Measurements from ENCODE around the gene OR8G5. TPM values are rescaled to one million over a fixed set of nuclear protein-coding genes. Genes with fewer than 3 reads are reported as not detected.

Gene OR8G5
- total RNA-seq, 1 donor from 2014 or later, result not detected

GRCh38 chr11:124296016-124296415 lies 39.8 kb downstream of the OR8G5 start:
- H3K27me3 Mint-ChIP-seq (ENCODE audit: low read depth), result no peaks in the 10 kb centered on the region
- TF ChIP-seq CTCF (conservative IDR thresholded peaks at IDR 0.05), result no peak

GRCh38 chr11:124297921-124298320 lies 41.7 kb downstream of the OR8G5 start:
- no peaks in the 10 kb centered on the region for H3K36me3 Mint-ChIP-seq (ENCODE audit: low read depth)
- H3K27ac Mint-ChIP-seq (ENCODE audit: unreplicated experiment), result no peak overlapping the region
- no peak for TF ChIP-seq CTCF (conservative IDR thresholded peaks at IDR 0.05)
- no peaks in the 10 kb centered on the region for H3K27me3 Mint-ChIP-seq (ENCODE audit: low read depth)
- H3K9me3 Mint-ChIP-seq, result no peaks in the 10 kb centered on the region
- H3K4me1 Mint-ChIP-seq, result no peaks in the 10 kb centered on the region
- DNase-seq (ENCODE audit: low read depth, low spot score), result no peak
- H3K4me3 Mint-ChIP-seq, result no peak overlapping the region

More at GRCh38 chr11:124296016-124296415, 39.8 kb downstream of the OR8G5 start:
- no peaks in the 10 kb centered on the region for H3K4me1 Mint-ChIP-seq
- no peak for DNase-seq (ENCODE audit: low read depth, low spot score)
- no peaks in the 10 kb centered on the region for H3K9me3 Mint-ChIP-seq
- no peak overlapping the region for H3K27ac Mint-ChIP-seq (ENCODE audit: unreplicated experiment)
- no peak overlapping the region for H3K4me3 Mint-ChIP-seq
- H3K36me3 Mint-ChIP-seq (ENCODE audit: low read depth), result peaks cover 3% of the 10 kb centered on the region

GRCh38 chr11:124301548-124301947 lies 45.4 kb downstream of the OR8G5 start:
- Mint-ChIP-seq H3K4me3 (no peak overlapping the region), H3K4me1 (no peaks in the 10 kb centered on the region), H3K9me3 (no peaks in the 10 kb centered on the region), H3K27ac (ENCODE audit: unreplicated experiment) (no peak overlapping the region), H3K36me3 (ENCODE audit: low read depth) (no peaks in the 10 kb centered on the region), H3K27me3 (ENCODE audit: low read depth) (no peaks in the 10 kb centered on the region)
- TF ChIP-seq CTCF (conservative IDR thresholded peaks at IDR 0.05), result no peak
- no peak for DNase-seq (ENCODE audit: low read depth, low spot score)

- no peaks in the 10 kb centered on the region for H3K9me3 Mint-ChIP-seq
- no peak overlapping the region for H3K4me3 Mint-ChIP-seq
- H3K27ac Mint-ChIP-seq (ENCODE audit: unreplicated experiment), result no peak overlapping the region
- no peaks in the 10 kb centered on the region for H3K27me3 Mint-ChIP-seq (ENCODE audit: low read depth)
- H3K36me3 Mint-ChIP-seq (ENCODE audit: low read depth), result no peaks in the 10 kb centered on the region
- no peak for TF ChIP-seq CTCF (conservative IDR thresholded peaks at IDR 0.05)
- DNase-seq (ENCODE audit: low read depth, low spot score), result no peak
- H3K4me1 Mint-ChIP-seq, result no peaks in the 10 kb centered on the region
Observed at GRCh38 chr11:124302347-124303125, 46.4 kb downstream of the OR8G5 start.

- no peak overlapping the region for H3K27ac Mint-ChIP-seq (ENCODE audit: unreplicated experiment)
- no peaks in the 10 kb centered on the region for H3K9me3 Mint-ChIP-seq
- no peaks in the 10 kb centered on the region for H3K4me1 Mint-ChIP-seq
- H3K4me3 Mint-ChIP-seq, result no peak overlapping the region
- H3K36me3 Mint-ChIP-seq (ENCODE audit: low read depth), result no peaks in the 10 kb centered on the region
- DNase-seq (ENCODE audit: low read depth, low spot score), result no peak
- TF ChIP-seq CTCF (conservative IDR thresholded peaks at IDR 0.05), result no peak
- H3K27me3 Mint-ChIP-seq (ENCODE audit: low read depth), result peaks cover 9% of the 10 kb centered on the region
Observed at GRCh38 chr11:124307093-124307492, 50.9 kb downstream of the OR8G5 start.

Measured in neural crest cell (in vitro differentiated cells).